MM.1S (cell line): Measurements from ENCODE around the gene ECSCR.

Experiments used
- DNase-seq: peaks from one replicate; pipeline ENCODE4 v3.0.0-alpha.2; 2015
- H2AFZ ChIP-seq: fragments of 300-600 bp; sonication (generic); 2 replicates; pipeline ENCODE4 v1.6.0; 2016; ENCODE audit warnings: antibody characterized with exemption, low read length
- H3F3A ChIP-seq: fragments of 300-600 bp; sonication (generic); 2 replicates; pipeline ENCODE4 v1.6.1; 2016; ENCODE audit warnings: mild to moderate bottlenecking, antibody characterized with exemption, low read length, moderate library complexity, mixed read lengths; ENCODE audit not compliant: insufficient read depth
- H3K27ac ChIP-seq: fragments of 300-600 bp; sonication (generic); 2 replicates; pipeline ENCODE4 v1.5.1; 2016; ENCODE audit warnings: mild to moderate bottlenecking, low read length
- H3K27me3 ChIP-seq: fragments of 300-600 bp; sonication (generic); replicated peaks from 2 replicates; pipeline ENCODE4 v1.6.0; 2016; ENCODE audit warnings: low read length; ENCODE audit not compliant: insufficient read depth
- H3K36me3 ChIP-seq: fragments of 300-600 bp; sonication (generic); replicated peaks from 2 replicates; pipeline ENCODE4 v1.6.1; 2016; ENCODE audit warnings: mild to moderate bottlenecking, low read length, mixed read lengths; ENCODE audit not compliant: insufficient read depth
- H3K4me1 ChIP-seq: fragments of 300-600 bp; sonication (generic); 2 replicates; pipeline ENCODE4 v1.6.1; 2016; ENCODE audit warnings: low read length, mixed read lengths
- H3K4me2 ChIP-seq: fragments of 300-600 bp; sonication (generic); 2 replicates; pipeline ENCODE4 v1.6.0; 2016; ENCODE audit warnings: low read depth, low read length
- H3K4me3 ChIP-seq: fragments of 300-600 bp; sonication (generic); 2 replicates; pipeline ENCODE4 v1.5.1; 2016; ENCODE audit warnings: low read length, mixed read lengths
- H3K79me2 ChIP-seq: fragments of 300-600 bp; sonication (generic); 2 replicates; pipeline ENCODE4 v1.6.1; 2016; ENCODE audit warnings: mixed run types, low read length, mixed read lengths
- H3K9ac ChIP-seq: fragments of 300-600 bp; sonication (generic); 2 replicates; pipeline ENCODE4 v1.6.1; 2016; ENCODE audit warnings: low read length, mixed read lengths
- H3K9me2 ChIP-seq: fragments of 300-600 bp; sonication (generic); replicated peaks from 2 replicates; pipeline ENCODE4 v1.6.1; 2016; ENCODE audit warnings: mild to moderate bottlenecking, low read length, mixed read lengths; ENCODE audit not compliant: insufficient read depth
- H3K9me3 ChIP-seq: fragments of 300-600 bp; sonication (generic); replicated peaks from 2 replicates; pipeline ENCODE4 v1.6.1; 2016; ENCODE audit warnings: mild to moderate bottlenecking, low read length, mixed read lengths; ENCODE audit not compliant: insufficient read depth
- H4K20me1 ChIP-seq: fragments of 300-600 bp; sonication (generic); 2 replicates; pipeline ENCODE4 v1.6.1; 2016; ENCODE audit warnings: mild to moderate bottlenecking, low read length, moderate library complexity, mixed read lengths; ENCODE audit not compliant: insufficient read depth
- EZH2 ChIP-seq: fragments of 300-600 bp; sonication (generic); optimal IDR thresholded peaks from 2 replicates; pipeline ENCODE3; 2017; ENCODE audit warnings: low read depth, mild to moderate bottlenecking, antibody characterized with exemption, low read length, mixed read lengths
- EZH2phosphoT487 ChIP-seq: fragments of 300-600 bp; sonication (generic); IDR thresholded peaks from 2 replicates; pipeline ENCODE4 v1.6.1; 2018; ENCODE audit warnings: antibody characterized with exemption, low read length
- TF ChIP-seq, protein P1 (sequence below): fragments of 300-600 bp; sonication (generic); IDR thresholded peaks from 2 replicates; pipeline ENCODE4 v1.5.1; 2016; ENCODE audit warnings: antibody characterized with exemption, low read length, mixed read lengths

Gene ECSCR

DNA sequence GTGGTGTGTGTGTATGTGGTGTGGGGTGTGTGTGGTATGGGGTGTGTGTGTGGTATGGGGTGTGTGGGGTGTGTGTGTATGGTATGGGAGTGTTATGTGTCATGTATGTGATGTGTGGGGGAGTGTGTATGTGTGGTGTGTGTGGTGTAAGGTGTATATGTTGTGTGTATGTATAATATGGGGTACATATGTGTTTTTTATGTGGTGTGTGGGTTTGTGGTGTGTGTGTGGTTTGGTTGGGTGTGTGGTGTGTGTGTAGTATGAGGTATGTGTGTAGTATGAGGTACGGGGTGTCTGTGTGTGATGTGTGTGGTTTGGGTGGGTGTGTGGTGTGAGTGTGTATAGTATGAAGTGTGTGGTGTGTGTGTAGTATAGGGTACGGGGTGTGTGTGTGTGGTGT, 11.4 kb downstream of the ECSCR start:
- Histone ChIP-seq H3F3A (no peaks in the 10 kb centered on the region), H3K36me3 (no peaks in the 10 kb centered on the region)

DNA sequence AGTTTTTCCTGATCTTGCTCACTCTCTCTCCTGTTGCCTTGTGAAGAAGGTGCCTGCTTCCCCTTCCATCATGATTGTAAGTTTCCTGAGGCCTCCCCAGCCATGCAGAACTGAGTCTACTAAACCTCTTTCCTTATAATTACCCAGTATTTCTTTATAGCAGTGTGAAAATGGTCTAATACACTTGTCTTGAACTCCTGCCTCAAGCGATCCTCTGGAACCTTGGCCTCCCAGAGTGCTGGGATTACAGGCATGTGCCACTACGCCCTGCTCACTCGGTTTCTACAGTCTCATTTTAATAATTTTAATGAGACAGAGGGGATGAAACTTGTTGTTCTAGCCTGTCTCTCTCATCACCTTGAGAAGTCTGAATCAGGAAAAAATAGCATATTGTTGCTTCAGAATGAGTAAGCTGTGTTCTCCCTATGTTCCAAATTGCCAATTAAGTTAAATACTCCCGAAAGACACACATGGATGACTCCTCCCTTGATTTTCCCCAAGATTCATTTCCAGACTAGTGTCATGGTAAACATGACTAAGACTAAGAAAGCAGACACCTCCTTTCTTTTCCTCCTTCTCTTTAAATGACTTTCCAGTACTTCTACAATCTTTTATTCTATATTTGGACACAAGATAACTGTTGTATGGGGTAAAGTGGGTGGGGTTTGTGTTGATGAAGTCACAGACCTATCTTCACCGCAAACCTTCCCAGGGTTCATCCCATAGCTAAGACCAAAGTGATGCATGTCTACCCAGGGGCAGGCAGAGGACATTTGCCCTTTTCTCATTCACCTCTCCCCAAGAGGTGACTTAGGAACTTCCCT, 15.4 kb downstream of the ECSCR start:
- no peak overlapping the region for H3K4me3 ChIP-seq
- H3K9ac ChIP-seq, result no peak overlapping the region
- no peak overlapping the region for H3K4me2 ChIP-seq
- H3K9me2 ChIP-seq, result no peaks in the 10 kb centered on the region
- no peaks in the 10 kb centered on the region for H3K27me3 ChIP-seq
- no peak overlapping the region for H3K27ac ChIP-seq
- no peaks in the 10 kb centered on the region for H4K20me1 ChIP-seq
- H3K9me3 ChIP-seq, result no peaks in the 10 kb centered on the region
- TF ChIP-seq, protein P1, sequence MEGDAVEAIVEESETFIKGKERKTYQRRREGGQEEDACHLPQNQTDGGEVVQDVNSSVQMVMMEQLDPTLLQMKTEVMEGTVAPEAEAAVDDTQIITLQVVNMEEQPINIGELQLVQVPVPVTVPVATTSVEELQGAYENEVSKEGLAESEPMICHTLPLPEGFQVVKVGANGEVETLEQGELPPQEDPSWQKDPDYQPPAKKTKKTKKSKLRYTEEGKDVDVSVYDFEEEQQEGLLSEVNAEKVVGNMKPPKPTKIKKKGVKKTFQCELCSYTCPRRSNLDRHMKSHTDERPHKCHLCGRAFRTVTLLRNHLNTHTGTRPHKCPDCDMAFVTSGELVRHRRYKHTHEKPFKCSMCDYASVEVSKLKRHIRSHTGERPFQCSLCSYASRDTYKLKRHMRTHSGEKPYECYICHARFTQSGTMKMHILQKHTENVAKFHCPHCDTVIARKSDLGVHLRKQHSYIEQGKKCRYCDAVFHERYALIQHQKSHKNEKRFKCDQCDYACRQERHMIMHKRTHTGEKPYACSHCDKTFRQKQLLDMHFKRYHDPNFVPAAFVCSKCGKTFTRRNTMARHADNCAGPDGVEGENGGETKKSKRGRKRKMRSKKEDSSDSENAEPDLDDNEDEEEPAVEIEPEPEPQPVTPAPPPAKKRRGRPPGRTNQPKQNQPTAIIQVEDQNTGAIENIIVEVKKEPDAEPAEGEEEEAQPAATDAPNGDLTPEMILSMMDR, result no peak
- TF ChIP-seq EZH2, result no peak
- TF ChIP-seq EZH2phosphoT487, result no peak
- no peaks in the 10 kb centered on the region for H3K36me3 ChIP-seq
- H3K4me1 ChIP-seq, result no peaks in the 10 kb centered on the region
- DNase-seq, result no peak
- H2AFZ ChIP-seq, result no peak overlapping the region
- H3F3A ChIP-seq, result no peaks in the 10 kb centered on the region
- no peaks in the 10 kb centered on the region for H3K79me2 ChIP-seq

More for the DNA sequence above, 11.4 kb downstream of the ECSCR start:
- no peaks in the 10 kb centered on the region for H3K9me2 ChIP-seq
- no peak overlapping the region for H3K4me2 ChIP-seq
- H3K27ac ChIP-seq, result no peak overlapping the region
- no peak for DNase-seq
- no peaks in the 10 kb centered on the region for H3K9me3 ChIP-seq
- H3K27me3 ChIP-seq, result no peaks in the 10 kb centered on the region
- H3K4me3 ChIP-seq, result no peak overlapping the region
- no peaks in the 10 kb centered on the region for H4K20me1 ChIP-seq
- H3K9ac ChIP-seq, result no peak overlapping the region
- TF ChIP-seq, protein P1, result no peak
- TF ChIP-seq EZH2 (no peak), EZH2phosphoT487 (no peak)
- no peaks in the 10 kb centered on the region for H3K4me1 ChIP-seq
- no peak overlapping the region for H2AFZ ChIP-seq
- no peaks in the 10 kb centered on the region for H3K79me2 ChIP-seq

DNA sequence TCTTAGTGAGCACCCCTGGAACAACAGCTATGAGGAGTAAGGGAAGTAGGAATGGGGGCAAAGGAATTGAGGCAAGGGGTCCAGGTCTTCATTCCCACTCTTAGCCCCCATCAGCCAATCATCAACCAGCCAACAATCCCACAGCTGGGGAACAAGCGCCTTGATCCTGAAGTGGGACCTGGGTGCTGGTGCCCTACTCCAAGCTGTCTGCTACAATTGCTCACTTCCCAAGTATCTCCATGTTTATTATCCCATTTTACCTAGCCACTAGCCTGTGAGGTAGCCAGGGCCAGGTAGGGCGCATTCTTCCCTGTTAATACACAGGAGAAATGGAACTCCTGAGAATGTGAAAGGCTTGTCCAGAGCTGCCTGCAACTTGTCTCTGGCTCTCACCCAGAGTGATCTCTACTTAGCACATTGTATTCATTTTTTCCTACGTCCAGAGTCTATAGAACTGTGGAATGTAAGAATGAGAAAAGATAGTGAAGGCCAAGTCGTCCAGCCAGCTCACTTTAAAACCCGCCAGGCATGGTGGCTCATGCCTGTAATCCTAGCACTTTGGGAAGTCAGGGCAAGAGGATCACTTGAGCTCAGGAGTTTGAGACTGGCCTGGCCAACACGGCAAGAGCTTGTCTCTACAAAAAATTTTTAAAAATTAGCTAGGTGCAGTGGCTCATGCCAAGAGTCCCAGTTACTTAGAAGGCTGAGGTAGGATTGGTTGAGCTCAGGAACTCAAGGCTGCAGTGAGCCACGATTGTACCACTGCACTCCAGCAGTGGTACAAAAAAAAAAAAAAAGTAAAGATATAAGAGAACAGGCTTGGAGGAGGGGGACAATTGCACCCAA, 17.0 kb downstream of the ECSCR start:
- Histone ChIP-seq H4K20me1 (no peaks in the 10 kb centered on the region), H3K27me3 (no peaks in the 10 kb centered on the region), H3K4me3 (no peak overlapping the region), H3K9me2 (no peaks in the 10 kb centered on the region), H2AFZ (no peak overlapping the region), H3K36me3 (no peaks in the 10 kb centered on the region), H3K27ac (no peak overlapping the region), H3K4me2 (no peak overlapping the region), H3K4me1 (no peaks in the 10 kb centered on the region), H3K9me3 (no peaks in the 10 kb centered on the region), H3F3A (no peaks in the 10 kb centered on the region), H3K79me2 (no peaks in the 10 kb centered on the region), H3K9ac (no peak overlapping the region)
- TF ChIP-seq EZH2phosphoT487, result no peak
- no peak for DNase-seq
